H1 (cell line): ENCODE measurements around the gene CMTM5. TPM values are rescaled to one million over a fixed set of nuclear protein-coding genes. Genes with fewer than 3 reads are reported as not detected.

ENCODE experiments used
- ATF2 ChIP-seq: IDR thresholded peaks from 2 replicates; pipeline ENCODE4 v1.6.1; 2012; ENCODE audit warnings: low read length, inconsistent platforms
- CEBPB ChIP-seq: IDR thresholded peaks from 2 replicates; pipeline ENCODE4 v1.6.1; 2012; ENCODE audit warnings: low read depth, low read length
- CHD7 ChIP-seq: fragments of 300-600 bp; sonication (generic); IDR thresholded peaks from 2 replicates; pipeline ENCODE4 v1.7.1; 2012; ENCODE audit warnings: low read length, moderate library complexity, mild to moderate bottlenecking, inconsistent platforms; ENCODE audit not compliant: insufficient replicate concordance
- CTBP2 ChIP-seq: IDR thresholded peaks from 2 replicates; pipeline ENCODE4 v1.7.0; 2011; ENCODE audit warnings: borderline replicate concordance, mild to moderate bottlenecking, moderate library complexity, mixed read lengths, low read length; ENCODE audit not compliant: insufficient read depth, insufficient read length
- JUN ChIP-seq: IDR thresholded peaks from 2 replicates; pipeline ENCODE4 v1.6.1; 2011; ENCODE audit warnings: low read depth, mild to moderate bottlenecking, improper control_type of control experiment, low read length
- RBBP5 ChIP-seq: IDR thresholded peaks from 2 replicates; pipeline ENCODE4 v1.7.1; 2012; ENCODE audit warnings: low read depth, mild to moderate bottlenecking, inconsistent platforms, low read length, moderate library complexity, borderline replicate concordance
- SAP30 ChIP-seq: fragments of 300-600 bp; sonication (generic); IDR thresholded peaks from 2 replicates; pipeline ENCODE4 v1.7.1; 2012; ENCODE audit warnings: low read length, moderate library complexity, mild to moderate bottlenecking, inconsistent platforms; ENCODE audit not compliant: insufficient read depth, insufficient replicate concordance
- TBP ChIP-seq: IDR thresholded peaks from 2 replicates; pipeline ENCODE4 v1.6.1; 2011; ENCODE audit warnings: low read depth, low read length, improper control_type of control experiment
- polyA plus RNA-seq, 7 experiments: library from polyadenylated mRNA; depleted of rRNA in 3 of 7; stranded (reverse) in 5 of 7; unstranded in 2 of 7; fragments of >200 nt in 5 of 7; fragments of 200-250 nt in 2 of 7; gene quantifications; 1 replicate in 5 of 7; 2 replicates in 1 of 7; 4 replicates in 1 of 7; pipeline versions ENCODE4 v1.2.1 to v1.2.3, GENCODE V29; 2011 to 2013; ENCODE audit warnings: missing spikeins in 2 of 7, mixed read lengths in 2 of 7
- total RNA-seq: library from RNA; stranded (reverse); fragmentation: NEBNext Ultra II Directional; extraction: Animal tissue kit (Norgen Biotek cat#: 25700); gene quantifications from 2 replicates; pipeline ENCODE4 v1.2.1, GENCODE V29; 2021

CMTM5 gene
- total and polyA plus RNA-seq, 2 of the 8 experiments (the other 6 are each of a cell fraction or from before 2014, with no cell fraction given) = 2.1 TPM; not detected in 1

GRCh38 chr14:23403139-23403438, 26.2 kb downstream of the CMTM5 start (continued):
- TF ChIP-seq CHD7 = no peak
- no peak for TF ChIP-seq SAP30
- TF ChIP-seq JUN = no peak
- no peak for TF ChIP-seq CEBPB
- TF ChIP-seq RBBP5 = no peak
- TF ChIP-seq ATF2 = no peak
- TF ChIP-seq CTBP2 = no peak
- TF ChIP-seq TBP = no peak
